ENCODE results near the gene CASP7.

Gene CASP7

DNA sequence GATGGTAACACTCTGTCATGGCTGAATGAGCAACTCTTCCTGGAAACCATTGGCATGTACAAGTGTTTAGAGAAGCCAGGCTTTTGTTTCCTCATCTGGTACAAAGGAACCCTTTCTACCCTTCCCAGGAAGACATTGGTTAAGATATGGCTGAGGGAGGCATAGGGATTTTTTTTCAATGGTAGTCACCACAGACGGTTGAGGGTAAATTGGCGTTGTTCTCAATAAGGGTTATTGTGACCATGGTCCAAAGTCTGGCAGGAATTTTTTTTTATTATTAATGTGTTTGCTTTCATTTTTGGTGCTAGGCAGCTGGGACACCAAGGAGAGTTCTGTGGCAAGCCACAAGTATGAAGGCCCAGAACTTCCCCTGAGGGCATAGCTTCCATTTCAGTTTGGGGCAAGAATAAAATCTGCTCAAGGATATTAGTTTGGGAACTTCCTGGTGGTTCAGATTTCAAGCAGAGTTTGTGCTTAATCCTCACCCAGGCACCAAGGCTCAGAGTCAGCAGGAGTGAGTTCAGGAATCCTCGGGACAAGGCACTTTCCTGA, 71.5 kb downstream of the CASP7 start, which contains the start of gene PLEKHS1:
TSS of gene PLEKHS1 (plus strand) at position 502 of the 552 bp plus-strand sequence. CDS start 3,596 bp downstream, outside the sequence.
- no peak for DNase-seq (ENCODE audit: extremely low spot score)
- TF ChIP-seq, protein P1, sequence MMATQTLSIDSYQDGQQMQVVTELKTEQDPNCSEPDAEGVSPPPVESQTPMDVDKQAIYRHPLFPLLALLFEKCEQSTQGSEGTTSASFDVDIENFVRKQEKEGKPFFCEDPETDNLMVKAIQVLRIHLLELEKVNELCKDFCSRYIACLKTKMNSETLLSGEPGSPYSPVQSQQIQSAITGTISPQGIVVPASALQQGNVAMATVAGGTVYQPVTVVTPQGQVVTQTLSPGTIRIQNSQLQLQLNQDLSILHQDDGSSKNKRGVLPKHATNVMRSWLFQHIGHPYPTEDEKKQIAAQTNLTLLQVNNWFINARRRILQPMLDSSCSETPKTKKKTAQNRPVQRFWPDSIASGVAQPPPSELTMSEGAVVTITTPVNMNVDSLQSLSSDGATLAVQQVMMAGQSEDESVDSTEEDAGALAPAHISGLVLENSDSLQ (IDR thresholded peaks at IDR 0.05): no peak
- TF ChIP-seq FOXK2 (IDR thresholded peaks at IDR 0.05) (no peak), BHLHE40 (IDR thresholded peaks at IDR 0.05; ENCODE audit: borderline replicate concordance) (no peak), SP1 (IDR thresholded peaks at IDR 0.05) (no peak), ELF4 (IDR thresholded peaks at IDR 0.05) (no peak), FOXA1 (IDR thresholded peaks at IDR 0.05) (no peak), TARDBP (IDR thresholded peaks at IDR 0.05) (no peak), FOXM1 (IDR thresholded peaks at IDR 0.05; ENCODE audit: borderline replicate concordance) (no peak), CTBP1 (IDR thresholded peaks at IDR 0.05; ENCODE audit: borderline replicate concordance) (no peak), HDGF (IDR thresholded peaks at IDR 0.05; ENCODE audit: borderline replicate concordance) (no peak), SUZ12 (IDR thresholded peaks at IDR 0.05) (no peak), L3MBTL2 (conservative IDR thresholded peaks at IDR 0.05) (no peak), NFRKB (IDR thresholded peaks at IDR 0.05) (no peak), LEF1 (IDR thresholded peaks at IDR 0.05; ENCODE audit: borderline replicate concordance) (no peak), ZNF384 (IDR thresholded peaks at IDR 0.05) (no peak)
- ChIA-PET POLR2A (no interaction called here), CTCF (interaction anchor here (0.6 kb wide), 1 partner anchor 1243 kb away, joined by 3 read pairs; no protein-coding TSS in a partner anchor)

DNA sequence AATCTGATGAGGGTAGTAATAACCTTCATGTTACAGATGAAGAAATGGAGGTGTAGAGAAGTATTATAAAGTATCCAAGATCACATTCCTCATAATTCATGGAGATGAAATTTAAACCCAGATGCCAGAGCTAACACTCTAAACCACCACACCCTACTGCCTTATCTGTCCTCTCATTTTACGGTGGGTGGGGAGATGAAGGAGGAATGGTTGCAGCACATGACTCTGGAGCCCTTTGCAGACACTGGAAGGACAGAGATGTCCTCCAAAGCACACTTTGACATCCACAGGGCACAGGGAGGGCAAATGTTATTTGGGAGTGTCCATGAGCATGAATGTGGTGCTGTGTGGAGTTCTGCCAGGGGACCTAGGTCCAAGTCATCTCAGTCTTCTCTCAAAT, 72.8 kb downstream of the CASP7 start:
- DNase-seq (ENCODE audit: extremely low spot score): no peak
- ChIA-PET CTCF (no interaction called here), POLR2A (no interaction called here)
- TF ChIP-seq TARDBP (IDR thresholded peaks at IDR 0.05): no peak
- TF ChIP-seq, protein P1 (IDR thresholded peaks at IDR 0.05): no peak
- TF ChIP-seq HDGF (IDR thresholded peaks at IDR 0.05; ENCODE audit: borderline replicate concordance): no peak
- no peak for TF ChIP-seq ELF4 (IDR thresholded peaks at IDR 0.05)
- TF ChIP-seq LEF1 (IDR thresholded peaks at IDR 0.05; ENCODE audit: borderline replicate concordance): no peak
- no peak for TF ChIP-seq L3MBTL2 (conservative IDR thresholded peaks at IDR 0.05)
- TF ChIP-seq SUZ12 (IDR thresholded peaks at IDR 0.05): no peak
- TF ChIP-seq FOXM1 (IDR thresholded peaks at IDR 0.05; ENCODE audit: borderline replicate concordance): no peak

DNA sequence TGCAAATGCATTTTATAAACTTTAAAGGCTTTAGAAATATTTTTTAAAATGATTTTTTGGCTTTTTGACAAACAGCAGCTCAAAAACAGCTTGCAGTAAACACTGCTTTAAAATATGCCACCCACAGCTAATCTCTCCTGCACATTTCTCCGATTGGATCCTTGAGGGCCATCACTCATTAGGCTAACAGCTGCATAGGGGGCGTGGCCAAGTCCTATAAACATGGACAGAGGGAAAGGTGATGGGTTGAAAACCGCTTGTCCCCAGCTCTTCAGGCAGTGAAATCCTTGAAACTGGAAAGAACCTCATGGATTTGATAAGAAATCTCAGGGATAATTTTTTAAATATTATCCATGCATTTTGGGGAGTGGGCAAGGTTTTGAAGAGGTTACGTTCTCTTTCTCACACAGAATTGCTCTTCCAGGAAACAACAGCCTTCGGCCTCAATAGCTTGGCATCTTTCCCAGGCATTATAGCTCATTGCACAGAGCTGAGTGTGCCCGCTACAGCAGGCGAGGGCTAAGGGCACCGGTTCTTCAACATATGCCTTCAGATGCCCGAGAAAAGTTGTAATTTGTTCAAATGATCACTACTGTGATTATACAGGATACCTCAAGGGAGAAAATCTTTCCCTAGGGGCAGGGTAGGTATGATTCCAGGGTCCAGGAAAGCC, 73.4 kb downstream of the CASP7 start:
- ChIA-PET POLR2A (no interaction called here), CTCF (no interaction called here)
- no peak for TF ChIP-seq SP1 (IDR thresholded peaks at IDR 0.05)
- TF ChIP-seq, protein P1 (IDR thresholded peaks at IDR 0.05): peak; percentile 78
- DNase-seq (ENCODE audit: extremely low spot score): no peak

DNA sequence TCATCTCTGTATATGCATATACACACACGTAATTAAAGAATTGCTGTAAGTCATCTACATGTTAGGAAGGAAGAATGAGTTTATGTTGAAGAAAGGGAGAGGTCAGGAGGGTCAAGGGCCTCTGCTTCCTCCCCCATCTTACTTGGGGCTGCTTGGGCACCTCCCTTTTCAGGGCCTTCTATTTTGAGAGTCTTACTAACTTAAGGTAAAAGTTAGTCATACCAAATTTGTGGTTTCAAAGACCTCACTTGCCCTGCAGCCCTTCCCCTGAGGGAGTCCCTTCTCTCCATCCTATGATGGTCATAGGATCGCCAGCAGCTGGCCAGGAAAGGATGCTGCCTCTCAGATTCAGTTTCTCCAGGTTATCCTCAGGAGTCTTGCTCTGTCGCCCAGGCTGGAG, 74.4 kb downstream of the CASP7 start:
- TF ChIP-seq ZNF384 (IDR thresholded peaks at IDR 0.05) (no peak), FOXA1 (IDR thresholded peaks at IDR 0.05) (no peak), LEF1 (IDR thresholded peaks at IDR 0.05; ENCODE audit: borderline replicate concordance) (no peak), CTBP1 (IDR thresholded peaks at IDR 0.05; ENCODE audit: borderline replicate concordance) (no peak), L3MBTL2 (conservative IDR thresholded peaks at IDR 0.05) (no peak), NFRKB (IDR thresholded peaks at IDR 0.05) (no peak)
- DNase-seq (ENCODE audit: extremely low spot score): no peak
- POLR2A ChIA-PET: no interaction called here
- CTCF ChIA-PET: no interaction called here

DNA sequence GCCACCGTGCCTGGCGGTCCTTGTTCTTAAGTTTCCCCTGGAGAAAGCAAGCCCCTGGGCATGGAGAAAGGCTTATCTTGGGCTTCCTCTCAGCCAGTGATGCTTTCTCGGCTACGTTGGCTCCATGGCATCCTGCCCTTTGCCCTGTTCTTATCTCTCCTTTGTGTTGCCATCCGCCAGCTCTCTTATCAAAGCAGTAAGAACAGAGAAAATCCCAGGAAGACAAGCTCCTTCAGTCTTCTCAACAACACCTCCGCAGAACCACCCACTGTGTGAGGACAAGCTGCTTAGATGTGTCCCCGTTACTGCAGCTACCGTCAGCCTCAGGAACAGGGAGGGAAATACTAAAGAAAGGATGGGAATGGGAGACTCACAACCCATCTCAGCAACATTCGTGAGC, 75.1 kb downstream of the CASP7 start:
- CTCF ChIA-PET: no interaction called here

More for the DNA sequence above, 75.1 kb downstream of the CASP7 start:
- TF ChIP-seq SUZ12 (IDR thresholded peaks at IDR 0.05) (no peak), FOXK2 (IDR thresholded peaks at IDR 0.05) (no peak), CTBP1 (IDR thresholded peaks at IDR 0.05; ENCODE audit: borderline replicate concordance) (no peak), BHLHE40 (IDR thresholded peaks at IDR 0.05; ENCODE audit: borderline replicate concordance) (no peak), NFRKB (IDR thresholded peaks at IDR 0.05) (no peak), FOXA1 (IDR thresholded peaks at IDR 0.05) (no peak), TARDBP (IDR thresholded peaks at IDR 0.05) (no peak), ELF4 (IDR thresholded peaks at IDR 0.05) (no peak), L3MBTL2 (conservative IDR thresholded peaks at IDR 0.05) (no peak), ARNT (IDR thresholded peaks at IDR 0.05) (no peak), LEF1 (IDR thresholded peaks at IDR 0.05; ENCODE audit: borderline replicate concordance) (no peak), HDGF (IDR thresholded peaks at IDR 0.05; ENCODE audit: borderline replicate concordance) (no peak), SP1 (IDR thresholded peaks at IDR 0.05) (no peak), FOXM1 (IDR thresholded peaks at IDR 0.05; ENCODE audit: borderline replicate concordance) (no peak), ZNF384 (IDR thresholded peaks at IDR 0.05) (no peak)
- TF ChIP-seq, protein P1 (IDR thresholded peaks at IDR 0.05): no peak
- no peak for DNase-seq (ENCODE audit: extremely low spot score)
- POLR2A ChIA-PET: no interaction called here
